GM12878 (cell line): Measurements from ENCODE around the gene IFT172. TPM values are rescaled to one million over a fixed set of nuclear protein-coding genes. Genes with fewer than 3 reads are reported as not detected.

Source experiments
- ATAC-seq: fragments of 200-7000 bp; cut with Tn5 transposase; 3 replicates; pipeline ENCODE4 v1.9.1; 2020; ENCODE audit warnings: mild to moderate bottlenecking, moderate library complexity
- BruUV-seq: library from RNA; stranded (reverse); fragments of 400-500 nt; replicated peaks from 2 replicates; lab custom pipeline; 2021; lab: Mats Ljungman, UMichigan
- CTCF ChIA-PET: fragments of 300-600 bp; sonication (Branson Sonifier 250); formaldehyde crosslinking; extraction: SDS; loops from one replicate; lab custom pipeline; 2021; ENCODE audit warnings: inconsistent platforms; lab: Yijun Ruan, JAX
- POLR2A ChIA-PET: fragments of 350-600 bp; formaldehyde crosslinking; extraction: SDS; loops from one replicate; lab custom pipeline; 2021; ENCODE audit warnings: inconsistent platforms; lab: Charles Lee
- RAD21 ChIA-PET: fragments of 300-600 bp; sonication (Branson Sonifier 250); formaldehyde crosslinking; loops from one replicate; lab custom pipeline; 2023; ENCODE audit warnings: antibody characterized with exemption; ENCODE audit not compliant: unreplicated experiment; lab: Charles Lee
- SMC1A ChIA-PET: fragments of 300-600 bp; sonication (Branson Sonifier 250); formaldehyde crosslinking; loops from one replicate; lab custom pipeline; 2023; ENCODE audit not compliant: unreplicated experiment, uncharacterized antibody; lab: Charles Lee
- DNase-seq: peaks from one replicate; pipeline ENCODE4 v3.0.0-alpha.2; 2011; ENCODE audit warnings: low read depth, low spot score
- FAIRE-seq: peaks from 3 replicates; lab custom pipeline; 2011; peaks lifted over from hg19 to GRCh38; lab: Jason Lieb, UNC
- H2AFZ ChIP-seq: 2 replicates; pipeline ENCODE4 v1.6.0; 2011; ENCODE audit warnings: low read depth, low read length, control low read depth; ENCODE audit not compliant: control insufficient read depth
- H3K27ac ChIP-seq: 2 replicates; pipeline ENCODE4 v1.5.1; 2011; ENCODE audit warnings: control low read depth; ENCODE audit not compliant: control insufficient read depth, insufficient read depth
- H3K27me3 ChIP-seq, 2 experiments: replicated peaks in 1 of 2; 2 replicates each; pipeline versions ENCODE4 v1.6.0 to v1.6.1; 2011; ENCODE audit warnings: low read length in 1 of 2; ENCODE audit not compliant: control insufficient read depth in 2 of 2, insufficient read depth in 2 of 2
- H3K36me3 ChIP-seq, 2 experiments: 2 replicates each; pipeline ENCODE4 v1.5.1; 2011; ENCODE audit warnings: low read length in 1 of 2; ENCODE audit not compliant: control insufficient read depth in 2 of 2, insufficient read depth in 2 of 2
- H3K4me1 ChIP-seq: 2 replicates; pipeline ENCODE4 v1.6.1; 2011; ENCODE audit warnings: mild to moderate bottlenecking, low read length, moderate library complexity, mixed read lengths; ENCODE audit not compliant: control insufficient read depth, insufficient read depth
- H3K4me2 ChIP-seq: 2 replicates; pipeline ENCODE4 v1.6.0; 2011; ENCODE audit warnings: control low read depth; ENCODE audit not compliant: control insufficient read depth, insufficient read depth
- H3K4me3 ChIP-seq: fragments of 200-600 bp; sonication (generic); 2 replicates; pipeline ENCODE4 v1.5.1; 2016
- H3K79me2 ChIP-seq: 2 replicates; pipeline ENCODE4 v1.6.0; 2011; ENCODE audit warnings: low read length; ENCODE audit not compliant: control insufficient read depth, insufficient read depth
- H3K9ac ChIP-seq: 2 replicates; pipeline ENCODE4 v1.8.0; 2011; ENCODE audit warnings: low read length, control low read depth, mixed read lengths; ENCODE audit not compliant: control insufficient read depth, insufficient read depth
- H3K9me3 ChIP-seq: replicated peaks from 3 replicates; pipeline ENCODE4 v1.5.1; 2011; ENCODE audit warnings: mild to moderate bottlenecking, low read length; ENCODE audit not compliant: control insufficient read depth, insufficient read depth
- H4K20me1 ChIP-seq: 2 replicates; pipeline ENCODE4 v1.6.0; 2011; ENCODE audit not compliant: control insufficient read depth, insufficient read depth
- ATF3 ChIP-seq: IDR thresholded peaks from 2 replicates; pipeline ENCODE4 v1.6.1; 2011; ENCODE audit warnings: low read depth, mild to moderate bottlenecking, low read length, moderate library complexity, borderline replicate concordance; ENCODE audit errors: extremely low read depth
- DPF2 ChIP-seq: fragments of 450-650 bp; IDR thresholded peaks from 2 replicates; pipeline ENCODE4 v1.6.1; 2017; ENCODE audit warnings: mild to moderate bottlenecking
- EGR1 ChIP-seq, 2 experiments: IDR thresholded peaks; 1 replicate in 1 of 2; 2 replicates in 1 of 2; pipeline ENCODE4 v1.6.1; 2011 to 2012; ENCODE audit warnings: low read depth in 2 of 2, low read length in 2 of 2, borderline replicate concordance in 1 of 2, mild to moderate bottlenecking in 1 of 2, moderate library complexity in 1 of 2
- GATAD2B ChIP-seq: fragments of 450-650 bp; conservative IDR thresholded peaks from 2 replicates; pipeline ENCODE4 v1.6.1; 2017; ENCODE audit warnings: low read depth, mild to moderate bottlenecking, moderate library complexity
- JUNB ChIP-seq: IDR thresholded peaks from 2 replicates; pipeline ENCODE4 v1.6.1; 2016; ENCODE audit warnings: antibody characterized with exemption, mild to moderate bottlenecking
- KDM1A ChIP-seq: fragments of 200-600 bp; sonication (generic); IDR thresholded peaks from 2 replicates; pipeline ENCODE4 v1.6.1; 2016; ENCODE audit warnings: borderline replicate concordance
- MEF2B ChIP-seq: fragments of 450-650 bp; IDR thresholded peaks from 2 replicates; pipeline ENCODE4 v1.6.1; 2018; ENCODE audit warnings: mild to moderate bottlenecking, moderate library complexity; ENCODE audit not compliant: partially characterized antibody, poor library complexity, severe bottlenecking
- MTA2 ChIP-seq: fragments of 450-650 bp; IDR thresholded peaks from 2 replicates; pipeline ENCODE4 v1.6.1; 2016; ENCODE audit warnings: low read depth, mild to moderate bottlenecking, moderate library complexity
- NFYB ChIP-seq: IDR thresholded peaks from 2 replicates; pipeline ENCODE4 v1.6.1; 2011; ENCODE audit warnings: low read depth, mild to moderate bottlenecking, low read length, improper control_type of control experiment, moderate library complexity; ENCODE audit not compliant: insufficient read depth
- PAX8 ChIP-seq: fragments of 450-650 bp; IDR thresholded peaks from 2 replicates; pipeline ENCODE4 v1.6.1; 2017; ENCODE audit warnings: mild to moderate bottlenecking, moderate library complexity
- RUNX3 ChIP-seq: IDR thresholded peaks from 2 replicates; pipeline ENCODE4 v1.6.1; 2012; ENCODE audit warnings: low read length, inconsistent platforms
- SPI1 ChIP-seq: IDR thresholded peaks from 2 replicates; pipeline ENCODE4 v1.6.1; 2011; ENCODE audit warnings: low read depth, mild to moderate bottlenecking, low read length, moderate library complexity, borderline replicate concordance; ENCODE audit not compliant: insufficient read depth
- SUPT20H ChIP-seq: IDR thresholded peaks from 2 replicates; pipeline ENCODE4 v1.6.1; 2011; ENCODE audit warnings: low read depth, mild to moderate bottlenecking, low read length, moderate library complexity, borderline replicate concordance; ENCODE audit not compliant: control insufficient read depth
- SUZ12 ChIP-seq: fragments of 200-600 bp; sonication (generic); IDR thresholded peaks from one replicate; pipeline ENCODE4 v1.6.1; 2018; ENCODE audit warnings: antibody characterized with exemption, mild to moderate bottlenecking; ENCODE audit not compliant: unreplicated experiment
- YBX1 ChIP-seq: fragments of 450-650 bp; IDR thresholded peaks from 2 replicates; pipeline ENCODE4 v1.6.1; 2016; ENCODE audit warnings: antibody characterized with exemption
- WGBS: methylation state at CpG from one replicate; pipeline ENCODE4 v1.1.6; 2016; ENCODE audit warnings: low lambda C conversion rate; ENCODE audit not compliant: insufficient replicate concordance, insufficient coverage; ENCODE audit errors: missing lambda C conversion rate; 5-methylcytosine and 5-hydroxymethylcytosine counted together
- in situ Hi-C: fragments of 300-500 bp; cut with MboI; formaldehyde crosslinking; loops from 9 replicates; pipeline ENCODE4 v1.14.3; 2018; ENCODE audit warnings: mixed read lengths
- intact Hi-C: fragments of 100-400 bp; cut with micrococcal nuclease; formaldehyde crosslinking; loops from one replicate; pipeline ENCODE4 v1.14.2; 2022; ENCODE audit not compliant: unreplicated experiment
- polyA plus RNA-seq, 11 experiments: library from polyadenylated mRNA; depleted of rRNA in 4 of 11; unstranded in 6 of 11; stranded (reverse) in 5 of 11; fragments of >200 nt; fragmentation: Nextera tagmentation in 4 of 11; fragmentation: Illumina TruSeq in 1 of 11; extraction: Ambion mirVana in 4 of 11; extraction: Trizol in 1 of 11; gene quantifications; 1 replicate in 1 of 11; 2 replicates in 10 of 11; pipeline versions ENCODE4 v1.2.1 to v1.2.3, GENCODE V29; 2011 to 2016; ENCODE audit warnings: inconsistent platforms in 2 of 11, missing spikeins in 2 of 11, low read depth in 1 of 11
- total RNA-seq, 4 experiments: library from RNA; depleted of rRNA in 3 of 4; stranded (reverse); fragments of >200 nt in 3 of 4; fragmentation: Illumina TruSeq in 1 of 4; extraction: Trizol in 1 of 4; gene quantifications; 2 replicates each; pipeline versions ENCODE4 v1.2.1 to v1.2.3, GENCODE V29; 2013 to 2021
- TF ChIP-seq, protein P1 (sequence below): fragments of 450-650 bp; IDR thresholded peaks from 2 replicates; pipeline ENCODE4 v1.6.1; 2017; ENCODE audit warnings: low read depth, mild to moderate bottlenecking, moderate library complexity

IFT172 gene
- total and polyA plus RNA-seq, 10 of the 15 experiments (the other 5 are each of a cell fraction or from before 2014, with no cell fraction given): 2.4 to 8.6 (median 6.2) TPM

DNA sequence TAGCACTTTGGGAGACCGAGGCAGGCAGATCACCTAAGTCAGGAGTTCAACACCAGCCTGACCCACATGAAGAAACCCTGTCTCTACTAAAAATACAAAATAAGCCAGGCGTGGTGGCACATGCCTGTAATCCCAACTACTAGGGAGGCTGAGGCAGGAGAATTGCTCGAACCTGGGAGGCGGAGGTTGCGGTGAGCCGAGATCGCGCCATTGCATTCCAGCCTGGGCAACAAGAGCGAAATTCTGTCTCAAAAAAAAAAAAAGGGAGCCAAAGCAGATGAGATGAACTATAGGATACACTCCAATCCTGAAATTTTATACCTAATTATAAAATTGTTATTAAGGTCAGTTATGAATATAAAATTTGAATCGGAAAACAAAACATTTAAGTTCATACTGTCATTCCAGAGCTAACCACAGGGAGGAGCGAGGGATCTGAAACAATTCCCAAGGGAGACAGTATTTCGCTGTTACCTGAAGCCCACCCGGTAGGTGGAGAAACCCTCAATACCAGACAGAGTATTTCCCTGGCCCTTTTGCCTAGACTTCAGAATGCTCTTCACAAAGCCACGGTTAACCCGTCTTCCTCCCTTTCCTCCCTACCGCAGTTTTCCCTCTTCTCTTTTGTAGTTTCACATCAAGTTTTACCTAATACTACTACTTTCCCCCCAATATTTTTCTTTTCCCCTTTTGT is 81.6 kb downstream of the IFT172 start (continued):
- no peak for TF ChIP-seq SPI1
- TF ChIP-seq SUPT20H: no peak
- TF ChIP-seq KDM1A: no peak
- no peak for TF ChIP-seq YBX1
- TF ChIP-seq PAX8: no peak
- TF ChIP-seq, all 136 proteins: peak for 7

DNA sequence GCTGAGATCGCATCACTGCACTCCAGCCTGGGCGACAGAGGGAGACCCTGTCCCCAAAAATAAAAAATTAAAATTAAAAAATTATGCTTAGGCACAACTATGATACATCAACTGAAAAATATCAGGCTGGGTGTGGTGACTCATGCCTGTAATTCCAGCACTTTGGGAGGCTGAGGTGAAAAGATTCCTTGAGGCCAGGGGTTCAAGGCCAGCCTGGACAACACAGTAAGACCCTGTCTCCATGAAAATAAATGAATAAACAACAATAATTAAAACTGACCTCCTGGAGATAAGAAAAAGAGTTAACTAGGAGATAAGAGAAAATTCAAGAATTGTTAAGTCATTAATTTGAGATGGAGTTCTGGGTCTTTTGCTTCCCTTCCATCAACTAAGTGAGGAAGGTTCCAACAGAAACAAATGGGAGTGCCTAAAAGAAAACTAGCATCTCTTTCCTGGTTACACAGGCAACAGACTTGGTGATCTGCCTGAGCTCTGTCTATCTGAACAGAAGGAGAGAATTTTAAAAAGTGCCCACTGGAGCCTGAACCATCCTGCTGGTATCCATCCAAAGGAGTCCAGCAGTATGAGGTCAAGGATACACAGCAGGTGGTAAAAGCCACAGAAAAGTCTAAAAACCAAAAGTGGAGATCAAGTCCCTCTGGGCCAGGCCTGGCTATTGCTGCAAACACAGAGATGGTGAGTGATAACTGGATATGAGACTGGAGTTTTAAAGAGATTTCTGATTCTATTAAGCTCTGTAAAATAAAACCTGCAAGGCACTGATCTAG is 89.0 kb downstream of the IFT172 start:
- Histone ChIP-seq H3K27me3 (no peaks in the 10 kb centered on the region), H3K9me3 (no peaks in the 10 kb centered on the region; the same call in 2 of the 3 replicates), H4K20me1 (no peaks in the 10 kb centered on the region), H3K36me3 (peaks cover 0 to 3% of the 10 kb centered on the region in 2 experiments; a peak in 1 of 4 replicates), H2AFZ (no peak overlapping the region), H3K79me2 (peaks cover 87% of the 10 kb centered on the region), H3K4me2 (no peak overlapping the region), H3K4me1 (no peaks in the 10 kb centered on the region), H3K9ac (no peak overlapping the region), H3K4me3 (no peak overlapping the region), H3K27ac (no peak overlapping the region)
- FAIRE-seq (no peak), ATAC-seq (peak; percentile 50), DNase-seq (no peak)
- ChIA-PET RAD21 (interaction anchor here (1.5 kb wide), 1 partner anchor 20 kb away, joined by 4 read pairs; the partner anchor contains the start of gene ZNF513), CTCF (interaction anchor here (1.5 kb wide), 1 partner anchor 9 kb away, joined by 4 read pairs; the partner anchor contains the start of gene PPM1G), SMC1A (interaction anchor here (1.2 kb wide), 1 partner anchor 31 kb away, joined by 3 read pairs; no protein-coding TSS in a partner anchor), POLR2A (interaction anchor here (1.6 kb wide), 1 partner anchor 9 kb away, joined by 6 read pairs; the partner anchor contains the start of gene PPM1G)
- BruUV-seq: no TSS peak
- in situ Hi-C loops (no loop called here), intact Hi-C loops (loop anchor here (10.0 kb wide), 2 partner anchors 184 to 284 kb away; partner anchors contain the start of gene ZNF512)
- WGBS: 100% methylated on average over 2 of the region's 2 CpGs
- TF ChIP-seq, protein P1, sequence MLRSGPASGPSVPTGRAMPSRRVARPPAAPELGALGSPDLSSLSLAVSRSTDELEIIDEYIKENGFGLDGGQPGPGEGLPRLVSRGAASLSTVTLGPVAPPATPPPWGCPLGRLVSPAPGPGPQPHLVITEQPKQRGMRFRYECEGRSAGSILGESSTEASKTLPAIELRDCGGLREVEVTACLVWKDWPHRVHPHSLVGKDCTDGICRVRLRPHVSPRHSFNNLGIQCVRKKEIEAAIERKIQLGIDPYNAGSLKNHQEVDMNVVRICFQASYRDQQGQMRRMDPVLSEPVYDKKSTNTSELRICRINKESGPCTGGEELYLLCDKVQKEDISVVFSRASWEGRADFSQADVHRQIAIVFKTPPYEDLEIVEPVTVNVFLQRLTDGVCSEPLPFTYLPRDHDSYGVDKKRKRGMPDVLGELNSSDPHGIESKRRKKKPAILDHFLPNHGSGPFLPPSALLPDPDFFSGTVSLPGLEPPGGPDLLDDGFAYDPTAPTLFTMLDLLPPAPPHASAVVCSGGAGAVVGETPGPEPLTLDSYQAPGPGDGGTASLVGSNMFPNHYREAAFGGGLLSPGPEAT: no peak
- TF ChIP-seq GATAD2B (no peak), SUZ12 (no peak), ATF3 (no peak), EGR1 (IDR thresholded peaks at IDR 0.05; ENCODE audit: borderline replicate concordance in 1 of 2, low read depth in 2 of 2, low read length in 2 of 2) (no peak), NFYB (no peak), RUNX3 (no peak), JUNB (no peak), DPF2 (no peak), MEF2B (no peak), MTA2 (no peak)
